Activated naive CD4-positive, alpha-beta T cell (primary cell): Measurements from ENCODE around the gene CHM.
"Not testable (repeated sequence)": the region's sequence is repeated elsewhere in the genome, so short reads cannot be mapped to it uniquely, and the experiment has no call there.

Source experiments
- DNase-seq, 4 experiments: peaks; one replicate each; lab custom pipeline; 2025; lab: John Stamatoyannopoulos, UW

The CHM gene

GRCh38 chrX:86047174-86047935, at the start of gene CHM:
CHM (minus strand) TSS chrX:86047558; CDS start chrX:86047532, 26 bp downstream.
- no peak for DNase-seq

DNA sequence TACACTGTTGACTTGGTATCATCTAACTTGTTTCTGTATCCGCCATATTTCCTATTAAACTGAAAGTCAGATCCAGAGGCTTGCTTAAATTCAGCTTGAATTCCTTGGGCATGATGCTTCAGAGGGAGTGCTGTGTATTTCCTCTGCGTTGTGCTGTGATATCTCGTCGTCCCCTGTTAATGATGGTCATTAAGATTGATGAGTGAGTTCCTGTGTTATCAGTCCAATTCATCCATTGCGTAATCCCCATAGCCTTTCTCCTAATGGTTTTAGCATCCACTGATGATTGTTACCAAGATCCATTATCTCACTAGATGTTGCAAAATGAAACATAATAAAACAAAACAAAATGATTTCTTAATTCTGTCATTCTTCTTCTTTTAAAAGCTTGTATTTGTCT, 31.3 kb upstream of the CHM start:
- no peak for DNase-seq

- no peak for DNase-seq
These were observed 19.6 kb upstream of the CHM start for GRCh38 chrX:86066998-86067397.

- no peak for DNase-seq
These were observed 14.0 kb upstream of the CHM start for GRCh38 chrX:86061407-86061806.

- DNase-seq = no peak
These were observed 4.4 kb upstream of the CHM start for GRCh38 chrX:86051741-86052140.

- no peak for DNase-seq
These were observed 550 bp upstream of the CHM start for GRCh38 chrX:86047936-86048280.

GRCh38 chrX:86044216-86044615, 3.1 kb downstream of the CHM start:
- no peak for DNase-seq

DNA sequence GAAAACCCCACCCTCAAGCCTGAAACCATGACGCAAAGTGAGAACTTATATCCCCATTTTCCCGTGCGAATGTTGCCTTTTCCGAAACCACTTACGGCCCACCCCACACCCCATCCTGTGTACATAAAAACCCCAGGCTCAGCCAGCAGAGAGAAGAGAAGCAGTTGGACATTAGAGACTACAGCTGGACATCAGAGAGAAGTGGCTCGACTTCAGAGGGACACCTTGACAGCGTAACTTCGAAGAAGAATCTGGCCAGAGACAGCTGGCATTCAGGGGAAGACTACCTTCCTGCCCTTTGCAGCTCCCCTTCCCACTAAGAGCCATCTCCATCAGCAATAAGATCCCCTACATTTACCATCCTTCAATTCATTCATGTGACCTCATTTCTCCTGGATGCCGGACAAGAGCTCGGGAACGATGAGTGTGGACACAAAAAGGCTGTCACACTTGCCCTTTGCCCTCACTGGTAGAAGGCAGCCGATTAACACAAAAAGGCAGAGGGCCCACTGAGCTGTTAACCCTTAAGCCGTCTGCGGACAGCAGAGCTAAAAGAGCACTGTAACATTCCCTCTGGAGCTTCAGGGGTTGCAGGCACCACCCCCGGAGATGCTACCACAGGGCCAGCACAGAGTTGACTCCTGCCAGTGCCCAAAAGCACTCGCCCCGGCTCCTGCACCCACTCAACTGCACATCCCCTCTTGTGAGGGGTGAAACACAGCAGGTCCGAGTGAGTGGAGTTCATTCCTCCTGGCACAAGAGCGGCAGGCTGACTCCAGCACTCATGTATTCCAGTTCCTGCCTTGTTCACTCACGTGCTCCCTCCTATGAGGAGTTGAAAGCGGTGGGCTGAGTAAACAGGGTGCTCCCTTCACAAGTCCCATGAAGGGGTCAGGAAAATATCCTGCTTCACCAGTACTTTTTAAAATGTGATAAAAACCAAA, 7.5 kb downstream of the CHM start:
- no peak for DNase-seq

- no peak for DNase-seq
These were observed 14.0 kb downstream of the CHM start for GRCh38 chrX:86033385-86033784.

DNA sequence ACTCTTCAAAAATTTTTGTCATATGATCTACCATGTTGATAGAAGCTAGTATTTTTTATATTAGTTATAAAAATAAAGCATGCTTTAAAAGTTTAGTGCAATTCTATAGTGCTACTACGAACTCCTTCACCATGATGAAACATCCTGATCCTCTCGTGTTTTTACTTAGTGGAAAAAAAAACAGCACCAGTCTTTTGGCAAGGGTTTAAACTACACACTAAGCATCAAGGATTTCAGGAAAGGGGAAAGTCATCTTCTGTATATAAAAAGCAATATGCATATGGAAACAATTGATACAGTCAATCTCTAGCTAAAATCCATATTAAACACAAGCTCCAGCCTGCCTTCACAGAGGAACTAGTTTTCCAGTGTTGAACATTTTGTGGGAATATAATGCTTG, 18.7 kb downstream of the CHM start:
- DNase-seq = no peak

- DNase-seq = no peak
These were observed 23.5 kb downstream of the CHM start for GRCh38 chrX:86023811-86024210.

DNA sequence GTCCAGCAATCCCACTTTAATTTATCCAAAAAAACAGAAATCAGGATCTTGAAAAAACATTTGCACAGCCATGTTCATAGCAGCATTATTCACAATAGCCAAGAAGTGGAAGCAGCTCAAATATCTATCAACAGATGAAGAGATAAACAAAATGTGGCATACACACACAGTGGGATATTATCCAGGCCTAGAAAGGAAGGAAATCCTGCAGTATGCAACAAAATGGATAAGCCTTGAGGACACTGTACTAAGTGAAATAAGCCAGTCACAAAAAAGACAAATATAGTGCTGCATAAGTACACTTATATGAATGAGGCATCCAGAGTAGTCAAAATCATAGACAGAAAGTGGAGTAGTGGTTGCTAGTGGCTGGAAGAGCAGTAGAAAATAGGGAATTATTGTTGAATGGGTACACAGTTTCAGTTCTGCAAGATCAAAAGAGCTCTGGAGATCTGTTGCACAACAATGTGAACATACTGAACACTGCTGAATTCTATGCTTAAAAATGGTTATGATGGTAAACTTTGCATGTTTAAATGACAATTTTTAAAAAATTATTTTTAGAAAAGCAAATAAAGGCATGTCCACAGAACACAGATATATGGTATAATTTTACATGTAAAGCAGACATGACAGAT, 25.6 kb downstream of the CHM start:
- DNase-seq = no peak

GRCh38 chrX:86016139-86016538, 31.2 kb downstream of the CHM start:
- no peak for DNase-seq

DNA sequence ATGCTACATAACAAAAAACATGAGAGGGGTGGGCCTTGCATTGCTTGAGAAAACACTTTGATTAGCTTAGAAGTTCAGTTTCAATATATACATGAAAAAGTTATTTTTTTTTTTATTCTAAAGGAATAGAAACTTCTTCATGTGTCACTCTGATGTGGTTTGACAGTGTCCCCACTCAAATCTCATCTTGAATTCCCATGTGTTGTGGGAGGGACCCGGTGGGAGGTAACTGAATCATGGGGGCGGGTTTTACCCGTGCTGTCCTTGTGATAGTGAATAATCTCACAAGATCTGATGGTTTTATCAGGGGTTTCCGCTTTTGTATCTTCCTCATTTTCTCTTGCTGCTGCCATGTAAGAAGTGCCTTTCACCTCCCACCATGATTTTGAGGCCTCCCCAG, 32.4 kb downstream of the CHM start:
- DNase-seq = not testable (repeated sequence)

DNA sequence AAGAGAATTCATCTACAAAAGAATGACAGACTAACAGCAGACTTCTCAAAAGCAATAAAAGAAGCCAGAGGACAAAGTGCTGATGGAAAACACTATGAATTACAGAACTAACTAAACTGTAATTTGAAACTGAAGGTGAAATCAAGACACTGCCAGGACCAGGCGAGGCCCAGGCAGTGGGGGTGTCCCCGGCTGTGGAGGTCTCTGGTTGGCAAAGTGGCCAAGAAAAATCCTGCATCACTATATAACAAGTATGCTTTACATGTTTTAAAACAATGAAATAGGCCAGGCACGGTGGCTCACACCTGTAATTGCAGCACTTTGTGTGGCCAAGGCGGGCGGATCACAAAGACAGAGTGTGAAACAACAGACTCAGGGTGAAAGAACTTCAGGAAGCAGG, 32.9 kb downstream of the CHM start:
- no peak for DNase-seq

- DNase-seq = no peak
These were observed 33.6 kb downstream of the CHM start for GRCh38 chrX:86013792-86014191.

DNA sequence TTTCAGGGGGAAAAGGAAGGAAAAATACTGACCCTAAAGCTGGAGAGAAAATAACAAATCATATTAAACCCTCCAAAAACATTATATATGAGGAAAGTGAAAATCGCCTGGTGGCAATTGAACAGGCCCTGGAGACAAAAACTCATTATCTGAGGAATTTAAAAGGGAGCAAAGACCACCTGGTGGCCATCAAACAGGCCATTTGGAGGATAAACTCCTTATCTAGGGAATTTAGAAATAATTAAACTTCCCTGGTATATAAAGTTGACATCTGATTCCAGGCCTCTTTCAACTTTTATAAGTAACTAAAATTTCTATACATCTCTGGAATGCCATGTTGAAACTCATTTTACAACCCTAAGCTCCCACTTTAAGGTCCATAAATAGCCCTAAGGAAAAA, 35.2 kb downstream of the CHM start:
- DNase-seq = no peak

DNA sequence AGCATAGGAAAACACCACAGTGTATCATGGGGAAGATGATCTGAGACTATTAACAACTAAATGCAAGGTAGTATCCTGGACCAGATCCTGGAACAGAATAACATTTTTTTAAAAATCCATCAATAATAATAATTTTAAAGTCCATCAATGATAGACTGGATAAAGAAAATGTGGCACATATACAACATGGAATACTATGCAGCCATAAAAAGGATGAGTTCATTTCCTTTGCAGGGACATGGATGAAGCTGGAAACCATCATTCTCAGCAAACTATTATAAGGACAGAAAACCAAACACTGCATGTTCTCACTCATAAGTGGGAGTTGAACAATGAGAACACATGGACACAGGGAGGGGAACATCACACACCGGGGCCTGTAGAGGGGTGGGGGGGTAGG, 37.6 kb downstream of the CHM start:
- DNase-seq = not testable (repeated sequence)

- DNase-seq = not testable (repeated sequence)
These were observed 39.5 kb downstream of the CHM start for GRCh38 chrX:86007891-86008290.

DNA sequence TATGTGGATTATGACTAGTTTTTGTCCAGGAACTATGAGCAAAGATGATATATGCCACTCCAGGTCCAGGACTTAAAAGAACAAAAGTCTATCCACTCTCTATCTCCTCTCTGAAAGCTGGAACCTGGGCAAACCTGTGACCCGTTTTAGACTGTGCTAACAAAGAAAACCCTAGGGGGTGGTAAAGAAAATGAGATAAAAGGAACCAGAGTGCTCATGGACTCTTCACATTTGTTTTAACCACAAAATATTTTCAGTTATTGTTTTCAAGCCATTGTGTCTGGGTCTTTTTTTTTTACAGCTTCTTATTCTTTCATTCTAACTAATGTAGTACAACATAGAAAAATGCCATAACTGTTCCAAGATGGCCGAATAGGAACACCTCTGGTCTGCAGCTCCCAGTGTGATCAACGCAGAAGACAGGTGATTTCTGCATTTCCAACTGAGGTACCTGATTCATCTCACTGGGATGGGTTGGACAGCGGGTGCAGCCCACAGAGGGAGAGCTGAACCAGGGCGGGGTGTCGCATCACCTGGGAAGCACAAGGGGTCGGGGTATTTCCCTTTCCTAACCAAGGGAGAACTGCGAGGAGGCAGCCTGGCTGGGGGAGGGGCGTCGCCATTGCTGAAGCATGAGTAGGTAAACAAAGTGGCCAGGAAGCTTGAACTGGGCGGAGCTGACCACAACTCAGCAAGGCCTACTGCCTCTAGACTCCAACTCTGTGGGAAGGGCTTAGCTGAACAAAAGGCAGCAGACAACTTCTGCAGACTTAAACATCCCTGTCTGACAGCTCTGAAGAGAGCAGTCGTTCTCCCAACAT, 45.1 kb downstream of the CHM start:
- DNase-seq = no peak

DNA sequence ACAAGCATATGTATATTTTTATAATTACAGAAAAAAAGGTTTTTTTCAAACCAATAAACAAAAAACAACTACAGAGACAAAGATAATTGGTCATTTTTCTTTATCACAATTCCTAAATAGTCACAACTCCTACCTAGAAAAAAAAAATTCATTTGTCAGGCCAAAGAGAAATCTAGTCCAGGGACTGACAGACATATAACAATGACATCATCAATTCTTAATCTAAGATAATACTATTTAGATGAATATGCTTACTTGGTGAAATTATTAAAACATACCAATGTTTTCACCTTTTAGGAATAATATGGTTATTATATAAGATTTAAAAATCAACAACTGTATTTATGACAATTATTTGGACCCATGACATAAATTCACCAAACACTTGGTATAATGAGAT, 48.4 kb downstream of the CHM start:
- no peak for DNase-seq

GRCh38 chrX:85996555-85996954, 50.8 kb downstream of the CHM start:
- no peak for DNase-seq
